ENCODE measurements around the gene GP2. TPM values are rescaled to one million over a fixed set of nuclear protein-coding genes. Genes with fewer than 3 reads are reported as not detected.

GP2 gene
- total RNA-seq, 4 donors from 2014 or later = 0.46 to 3.7 (median 2.3) TPM; not detected in 1

- TF ChIP-seq POLR2A (IDR thresholded peaks at IDR 0.05) = no peak
- TF ChIP-seq, protein P1, sequence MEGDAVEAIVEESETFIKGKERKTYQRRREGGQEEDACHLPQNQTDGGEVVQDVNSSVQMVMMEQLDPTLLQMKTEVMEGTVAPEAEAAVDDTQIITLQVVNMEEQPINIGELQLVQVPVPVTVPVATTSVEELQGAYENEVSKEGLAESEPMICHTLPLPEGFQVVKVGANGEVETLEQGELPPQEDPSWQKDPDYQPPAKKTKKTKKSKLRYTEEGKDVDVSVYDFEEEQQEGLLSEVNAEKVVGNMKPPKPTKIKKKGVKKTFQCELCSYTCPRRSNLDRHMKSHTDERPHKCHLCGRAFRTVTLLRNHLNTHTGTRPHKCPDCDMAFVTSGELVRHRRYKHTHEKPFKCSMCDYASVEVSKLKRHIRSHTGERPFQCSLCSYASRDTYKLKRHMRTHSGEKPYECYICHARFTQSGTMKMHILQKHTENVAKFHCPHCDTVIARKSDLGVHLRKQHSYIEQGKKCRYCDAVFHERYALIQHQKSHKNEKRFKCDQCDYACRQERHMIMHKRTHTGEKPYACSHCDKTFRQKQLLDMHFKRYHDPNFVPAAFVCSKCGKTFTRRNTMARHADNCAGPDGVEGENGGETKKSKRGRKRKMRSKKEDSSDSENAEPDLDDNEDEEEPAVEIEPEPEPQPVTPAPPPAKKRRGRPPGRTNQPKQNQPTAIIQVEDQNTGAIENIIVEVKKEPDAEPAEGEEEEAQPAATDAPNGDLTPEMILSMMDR (IDR thresholded peaks at IDR 0.05) = no peak
- no peak overlapping the region for H3K4me3 ChIP-seq (ENCODE audit: low read depth, poor library complexity, severe bottlenecking)
- no peak for DNase-seq (ENCODE audit: low spot score in 2 of 2)
- 56 to 70% methylated on average over 5 of the region's 5 CpGs for WGBS, 2 donors
- intact Hi-C loops (cut with DNase I; ENCODE audit: low total_unique reads) = no loop called here
Observed at GRCh38 chr16:20302389-20302788, 24.9 kb downstream of the GP2 start.

DNA sequence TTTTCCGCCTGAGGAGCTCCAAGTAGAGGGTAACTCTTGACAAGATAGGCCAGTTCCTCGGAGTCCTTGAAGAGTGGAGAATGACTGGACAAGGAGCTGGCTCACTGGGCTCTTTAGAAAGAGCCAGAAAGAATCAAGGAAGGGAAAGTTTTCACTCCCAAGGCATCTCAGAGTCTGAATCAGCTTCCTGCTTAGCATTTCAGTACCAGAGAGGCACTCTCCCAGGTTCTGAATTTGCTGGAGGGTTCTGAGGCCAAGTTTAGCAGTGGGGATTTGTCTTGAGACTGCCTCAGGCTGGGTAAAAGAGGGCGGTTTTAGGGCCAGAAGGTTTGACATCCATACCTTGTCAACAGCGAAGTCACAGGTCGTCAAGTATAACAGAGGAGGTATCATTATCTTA lies 25.5 kb downstream of the GP2 start:
- WGBS, 2 donors = 42 to 47% methylated on average over 5 of the region's 5 CpGs
- intact Hi-C loops (cut with DNase I; ENCODE audit: low total_unique reads) = no loop called here
- no peak for DNase-seq (ENCODE audit: low spot score in 2 of 2)
- TF ChIP-seq POLR2A (IDR thresholded peaks at IDR 0.05) = no peak
- TF ChIP-seq, protein P1 (IDR thresholded peaks at IDR 0.05) = no peak
- no peak overlapping the region for H3K4me3 ChIP-seq (ENCODE audit: low read depth, poor library complexity, severe bottlenecking)

GRCh38 chr16:20300312-20301097 lies 26.8 kb downstream of the GP2 start:
- 16 to 22% methylated on average over 16 of the region's 16 CpGs for WGBS, 2 donors
- no peak for DNase-seq (ENCODE audit: low spot score in 2 of 2)
- intact Hi-C loops (cut with DNase I; ENCODE audit: low total_unique reads) = no loop called here
- H3K4me3 ChIP-seq (ENCODE audit: low read depth, poor library complexity, severe bottlenecking) = no peak overlapping the region
- TF ChIP-seq, protein P1 (IDR thresholded peaks at IDR 0.05) = no peak
- TF ChIP-seq POLR2A (IDR thresholded peaks at IDR 0.05) = no peak

DNA sequence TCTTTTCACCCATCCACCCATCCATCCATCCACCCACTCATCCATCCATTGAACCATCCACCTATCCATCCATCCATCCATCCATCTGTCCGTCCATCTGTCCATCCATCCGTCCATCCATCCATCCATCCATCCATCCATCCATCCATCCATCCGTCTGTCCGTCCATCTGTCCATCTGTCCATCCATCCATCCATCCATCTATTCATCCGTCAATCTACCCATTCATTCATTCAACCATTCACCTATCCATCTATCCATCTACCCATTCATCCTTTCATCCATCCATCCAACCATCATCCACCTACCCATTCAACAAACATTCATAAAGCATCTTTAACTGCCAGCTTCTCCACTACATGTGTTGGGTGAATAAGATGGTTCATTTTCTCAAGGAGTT lies 28.9 kb downstream of the GP2 start:
- no peak for TF ChIP-seq POLR2A (IDR thresholded peaks at IDR 0.05)
- TF ChIP-seq, protein P1 (IDR thresholded peaks at IDR 0.05) = peak in 1 of 3 donors; percentile 43
- DNase-seq (ENCODE audit: low spot score in 2 of 2) = no peak
- intact Hi-C loops (cut with DNase I; ENCODE audit: low total_unique reads) = loop anchor here (10.0 kb wide), 1 partner anchor 384 kb away; no protein-coding TSS in a partner anchor
- WGBS, 2 donors = 68 to 85% methylated on average over 5 of the region's 5 CpGs
- H3K4me3 ChIP-seq (ENCODE audit: low read depth, poor library complexity, severe bottlenecking) = no peak overlapping the region

DNA sequence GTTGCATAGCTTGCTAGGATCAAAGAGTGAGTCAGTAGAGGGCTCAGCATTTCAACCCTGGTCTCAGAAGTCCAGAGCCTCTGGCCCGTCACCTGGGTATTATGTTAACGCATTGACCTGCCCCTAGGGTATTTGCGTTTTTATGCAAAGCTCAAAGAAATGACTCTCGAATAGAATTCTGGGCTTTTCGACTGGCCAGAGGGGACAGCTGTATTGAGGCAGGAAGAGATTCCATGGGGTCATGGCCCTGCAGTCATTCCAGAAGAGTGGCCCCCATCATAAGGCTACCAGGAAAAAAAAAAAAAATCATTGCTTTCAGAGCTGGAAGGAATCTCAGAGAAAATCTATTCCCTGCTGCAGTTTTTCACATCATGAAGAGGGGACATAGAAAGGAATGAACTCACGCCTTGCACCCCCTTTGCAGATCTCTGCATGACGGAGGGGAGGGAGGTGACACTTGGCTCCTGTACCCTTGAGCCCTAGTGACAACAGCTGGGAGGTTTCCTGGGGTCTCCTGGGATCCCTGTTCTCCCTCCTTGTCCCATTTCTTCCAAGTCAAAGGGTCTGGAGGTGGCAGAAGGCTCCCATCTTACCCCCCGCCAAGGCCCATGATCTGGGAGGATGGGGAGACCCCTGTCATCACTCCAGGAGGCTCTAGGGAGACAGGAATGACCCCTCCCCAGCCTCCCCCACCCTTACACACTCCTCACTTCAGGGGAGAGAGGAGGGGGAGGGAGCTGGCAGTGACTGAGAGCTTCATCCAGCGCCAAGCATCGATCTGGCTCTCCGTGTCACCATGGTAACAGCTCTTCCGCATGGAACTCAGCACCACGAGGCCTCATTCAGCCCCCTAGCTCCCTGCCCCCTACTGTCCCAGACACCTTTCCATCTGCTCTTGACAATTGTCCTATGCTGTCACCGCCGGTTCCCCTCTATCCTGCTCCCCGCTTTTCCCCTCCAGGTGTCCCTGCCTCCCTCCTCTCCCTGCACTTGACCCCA lies 35.8 kb downstream of the GP2 start:
- TF ChIP-seq, protein P1 (IDR thresholded peaks at IDR 0.05) = no peak
- no peak for TF ChIP-seq POLR2A (IDR thresholded peaks at IDR 0.05)
- intact Hi-C loops (cut with DNase I; ENCODE audit: low total_unique reads) = loop anchor here (10.0 kb wide), 1 partner anchor 377 kb away; no protein-coding TSS in a partner anchor
- WGBS, 2 donors = 35 to 40% methylated on average over 16 of the region's 16 CpGs
- DNase-seq (ENCODE audit: low spot score in 2 of 2) = no peak
- H3K4me3 ChIP-seq (ENCODE audit: low read depth, poor library complexity, severe bottlenecking) = no peak overlapping the region

Measured in lower leg skin (tissue), 4 donors.